HepG2 (cell line): ENCODE data around the gene NAA15. TPM values are rescaled to one million over a fixed set of nuclear protein-coding genes. Genes with fewer than 3 reads are reported as not detected.

Source experiments
- ATAC-seq: fragments of 200-7000 bp; cut with Tn5 transposase; 3 replicates; pipeline ENCODE4 v1.9.1; 2020; ENCODE audit warnings: mild to moderate bottlenecking, moderate library complexity
- BruUV-seq: library from RNA; stranded (reverse); fragments of 400-500 nt; replicated peaks from 2 replicates; lab custom pipeline; 2021; lab: Mats Ljungman, UMichigan
- CTCF ChIA-PET: fragments of 300-600 bp; formaldehyde crosslinking; extraction: SDS; loops from one replicate; lab custom pipeline; 2021; ENCODE audit warnings: low total read pairs, inconsistent platforms, low intra/inter-chr PET ratio; lab: Yijun Ruan, JAX
- POLR2A ChIA-PET: fragments of 350-600 bp; sonication (Branson Sonifier 250); formaldehyde crosslinking; loops from one replicate; lab custom pipeline; 2020; ENCODE audit warnings: antibody characterized with exemption, inconsistent platforms; lab: Yijun Ruan, JAX
- DNase-seq: peaks from one replicate; pipeline ENCODE4 v3.0.0-alpha.2; 2015; ENCODE audit warnings: low spot score
- FAIRE-seq: peaks from 3 replicates; lab custom pipeline; 2011; peaks lifted over from hg19 to GRCh38; lab: Jason Lieb, UNC
- H2AFZ ChIP-seq: one replicate; pipeline ENCODE4 v1.6.1; 2011; ENCODE audit warnings: low read length, inconsistent platforms
- H3K27ac ChIP-seq: fragments of 300-600 bp; 3 replicates; pipeline ENCODE4 v1.8.0; 2011; ENCODE audit warnings: mixed run types, mild to moderate bottlenecking, mixed read lengths, low read length, inconsistent platforms; ENCODE audit not compliant: insufficient read depth; ENCODE audit errors: extremely low read length
- H3K27me3 ChIP-seq, 2 experiments: fragments of 200-600 bp in 1 of 2; 2 replicates in 1 of 2; 3 replicates in 1 of 2; pipeline versions ENCODE4 v1.6.0 to v1.8.0; 2011; ENCODE audit warnings: low read length in 2 of 2, mild to moderate bottlenecking in 2 of 2, moderate library complexity in 2 of 2, inconsistent platforms in 1 of 2; ENCODE audit not compliant: insufficient read depth in 2 of 2, control insufficient read depth in 1 of 2
- H3K36me3 ChIP-seq, 2 experiments: fragments of 200-600 bp in 1 of 2; replicated peaks in 1 of 2; 2 replicates in 1 of 2; 3 replicates in 1 of 2; pipeline versions ENCODE4 v1.5.1 to v1.8.0; 2011; ENCODE audit warnings: low read length in 2 of 2, inconsistent platforms in 1 of 2; ENCODE audit not compliant: insufficient read depth in 2 of 2, control insufficient read depth in 1 of 2
- H3K4me1 ChIP-seq: 2 replicates; pipeline ENCODE4 v1.5.1; 2012; ENCODE audit warnings: low read length, inconsistent platforms; ENCODE audit not compliant: insufficient read depth
- H3K4me2 ChIP-seq: 2 replicates; pipeline ENCODE4 v1.6.0; 2011; ENCODE audit warnings: low read depth, low read length, inconsistent platforms
- H3K4me3 ChIP-seq, 3 experiments: fragments of 200-600 bp in 1 of 3; sonication (generic), shearing (Covaris generic) in 1 of 3; replicated peaks in 1 of 3; 2 replicates each; pipeline ENCODE4 v1.5.1; 2011 to 2016; ENCODE audit warnings: low read length in 3 of 3, inconsistent platforms in 2 of 3, low read depth in 2 of 3, mild to moderate bottlenecking in 2 of 3, control low read depth in 1 of 3, mixed read lengths in 1 of 3; ENCODE audit not compliant: insufficient read depth in 1 of 3
- H3K79me2 ChIP-seq: one replicate; pipeline ENCODE4 v1.6.1; 2011; ENCODE audit warnings: low read length, inconsistent platforms; ENCODE audit not compliant: insufficient read depth
- H3K9ac ChIP-seq: 2 replicates; pipeline ENCODE4 v1.6.0; 2011; ENCODE audit warnings: mild to moderate bottlenecking, low read depth, low read length, inconsistent platforms; ENCODE audit not compliant: insufficient read depth
- H3K9me3 ChIP-seq: 2 replicates; pipeline ENCODE4 v1.5.1; 2012; ENCODE audit warnings: mild to moderate bottlenecking, low read length
- H4K20me1 ChIP-seq: 2 replicates; pipeline ENCODE4 v1.6.0; 2011; ENCODE audit warnings: inconsistent platforms, mild to moderate bottlenecking, low read length, moderate library complexity; ENCODE audit not compliant: insufficient read depth
- FOXP4 ChIP-seq: sonication (generic); formaldehyde crosslinking; IDR thresholded peaks from 2 replicates; pipeline ENCODE4 v1.4.0; 2020; ENCODE audit warnings: missing genetic modification reagents
- KLF16 ChIP-seq, 2 experiments: sonication (generic) in 1 of 2; formaldehyde crosslinking in 1 of 2; IDR thresholded peaks; 2 replicates each; pipeline versions ENCODE4 v1.6.1 to v1.8.0; 2016 to 2023; ENCODE audit warnings: missing genetic modification reagents in 2 of 2, missing compliant biosample characterization in 1 of 2
- PRMT3 ChIP-seq: sonication (generic); formaldehyde crosslinking; IDR thresholded peaks from 2 replicates; pipeline ENCODE4 v1.8.1; 2022; ENCODE audit warnings: low read depth, mild to moderate bottlenecking, moderate library complexity, missing genetic modification reagents, borderline replicate concordance
- RXRA ChIP-seq: sonication (generic); formaldehyde crosslinking; IDR thresholded peaks from 2 replicates; pipeline ENCODE4 v1.5.1; 2020; ENCODE audit warnings: missing genetic modification reagents
- SP140L ChIP-seq: sonication (generic); formaldehyde crosslinking; IDR thresholded peaks from 2 replicates; pipeline ENCODE4 v1.4.0; 2020; ENCODE audit warnings: missing genetic modification reagents, borderline replicate concordance
- TIGD3 ChIP-seq: sonication (generic); formaldehyde crosslinking; IDR thresholded peaks from 2 replicates; pipeline ENCODE4 v1.5.1; 2020; ENCODE audit warnings: mild to moderate bottlenecking, missing genetic modification reagents, borderline replicate concordance
- ZEB1 ChIP-seq: IDR thresholded peaks from 2 replicates; pipeline ENCODE4 v1.6.1; 2012; ENCODE audit warnings: mild to moderate bottlenecking, low read depth, inconsistent platforms; ENCODE audit not compliant: insufficient replicate concordance
- ZNF609 ChIP-seq: sonication (generic); formaldehyde crosslinking; IDR thresholded peaks from 2 replicates; pipeline ENCODE4 v1.4.0; 2020; ENCODE audit warnings: mild to moderate bottlenecking, missing genetic modification reagents, borderline replicate concordance
- ZNF672 ChIP-seq: sonication (generic); formaldehyde crosslinking; IDR thresholded peaks from 2 replicates; pipeline ENCODE4 v1.8.1; 2022; ENCODE audit warnings: missing genetic modification reagents
- ZNF761 ChIP-seq: sonication (generic); formaldehyde crosslinking; conservative IDR thresholded peaks from 2 replicates; pipeline ENCODE4 v1.4.0; 2020; ENCODE audit warnings: mild to moderate bottlenecking, missing genetic modification reagents
- WGBS: methylation state at CpG from one replicate; pipeline ENCODE4 v1.1.6; 2017; ENCODE audit warnings: low lambda C conversion rate; 5-methylcytosine and 5-hydroxymethylcytosine counted together
- in situ Hi-C: cut with HindIII; loops from 2 replicates; pipeline ENCODE4 v1.10.0; 2017; ENCODE audit warnings: low pct_unique_long_range_greater_than_20kb; ENCODE audit not compliant: extremely low pct_ligation_motif_present
- intact Hi-C: fragments of 100-400 bp; cut with micrococcal nuclease; formaldehyde crosslinking; loops from one replicate; pipeline ENCODE4 v1.10.0; 2022; ENCODE audit not compliant: unreplicated experiment
- polyA plus RNA-seq, 8 experiments: library from polyadenylated mRNA; depleted of rRNA in 3 of 8; stranded (reverse) in 7 of 8; unstranded in 1 of 8; fragments of >200 nt; fragmentation: Illumina TruSeq in 4 of 8; extraction: Trizol in 4 of 8; gene quantifications; 2 replicates each; pipeline versions ENCODE4 v1.2.1 to v1.2.3, GENCODE V29; 2011 to 2016; ENCODE audit warnings: low read depth in 4 of 8, missing spikeins in 1 of 8, mixed read lengths in 1 of 8; ENCODE audit not compliant: insufficient read depth in 1 of 8
- total RNA-seq, 5 experiments: library from RNA; depleted of rRNA; stranded (reverse); fragments of >200 nt; fragmentation: Illumina TruSeq; extraction: Trizol; gene quantifications; 2 replicates each; pipeline ENCODE4 v1.2.3, GENCODE V29; 2016; ENCODE audit warnings: low read depth in 1 of 5

Gene NAA15
- total and polyA plus RNA-seq, 2 of the 13 experiments (the other 11 are each of a cell fraction or from before 2014, with no cell fraction given): 6.2 to 50.2 TPM

- Histone ChIP-seq H3K4me1 (no peaks in the 10 kb centered on the region), H3K4me3 (no peak overlapping the region), H3K9ac (no peak overlapping the region), H3K27ac (no peak overlapping the region), H3K4me2 (no peak overlapping the region), H3K79me2 (no peaks in the 10 kb centered on the region), H3K9me3 (no peaks in the 10 kb centered on the region), H3K36me3 (no peaks in the 10 kb centered on the region)
- 98% methylated on average over 4 of the region's 4 CpGs for WGBS
- CTCF ChIA-PET: no interaction called here
- POLR2A ChIA-PET: no interaction called here
- FAIRE-seq: no peak
- DNase-seq: no peak
- TF ChIP-seq PRMT3 (CRISPR knock-in tag): no peak
- no peak for TF ChIP-seq ZEB1
- no peak for TF ChIP-seq RXRA
- TF ChIP-seq, all 625 proteins: peak for 0
- in situ Hi-C loops (no loop called here), intact Hi-C loops (no loop called here)
- no peak for ATAC-seq
- H4K20me1 ChIP-seq: no peaks in the 10 kb centered on the region
- H3K27me3 ChIP-seq: no peaks in the 10 kb centered on the region
- BruUV-seq: no TSS peak
- no peak overlapping the region for H2AFZ ChIP-seq
These were observed 139.7 kb downstream of the NAA15 start for GRCh38 chr4:139441029-139441428.

- no TSS peak for BruUV-seq
- Histone ChIP-seq H3K27ac (no peak overlapping the region), H3K4me2 (no peak overlapping the region), H3K79me2 (no peaks in the 10 kb centered on the region), H4K20me1 (no peaks in the 10 kb centered on the region), H2AFZ (no peak overlapping the region), H3K9me3 (no peaks in the 10 kb centered on the region), H3K27me3 (no peaks in the 10 kb centered on the region), H3K4me1 (peaks cover 10% of the 10 kb centered on the region; the same call in 1 of the 2 replicates), H3K36me3 (no peaks in the 10 kb centered on the region), H3K4me3 (no peak overlapping the region), H3K9ac (no peak overlapping the region)
- no peak for DNase-seq
- ATAC-seq: no peak
- WGBS: 78% methylated on average over 7 of the region's 7 CpGs
- no peak for FAIRE-seq
- in situ Hi-C loops (no loop called here), intact Hi-C loops (no loop called here)
- POLR2A ChIA-PET: no interaction called here
- CTCF ChIA-PET: no interaction called here
- no peak for TF ChIP-seq FOXP4 (CRISPR knock-in tag)
- TF ChIP-seq ZNF672 (CRISPR knock-in tag): no peak
- TF ChIP-seq ZNF609 (CRISPR knock-in tag): no peak
- no peak for TF ChIP-seq SP140L (CRISPR knock-in tag)
- TF ChIP-seq ZNF761: no peak
- no peak for TF ChIP-seq TIGD3 (CRISPR knock-in tag)
- TF ChIP-seq KLF16 (CRISPR knock-in tag; IDR thresholded peaks at IDR 0.05): no peak
These were observed 142.4 kb downstream of the NAA15 start for GRCh38 chr4:139443661-139444060.
